Activated naive CD4-positive, alpha-beta T cell (primary cell): ENCODE results near the gene TMEM178B.
"Not testable (repeated sequence)": the region's sequence is repeated elsewhere in the genome, so short reads cannot be mapped to it uniquely, and the experiment has no call there.

Experiments
- DNase-seq, 4 experiments: peaks; one replicate each; lab custom pipeline; 2025; lab: John Stamatoyannopoulos, UW

Gene TMEM178B

GRCh38 chr7:141142058-141142457 lies 68.2 kb downstream of the TMEM178B start:
- DNase-seq: no peak

GRCh38 chr7:141144921-141145629 lies 71.2 kb downstream of the TMEM178B start:
- DNase-seq: no peak

GRCh38 chr7:141145630-141145982 lies 71.7 kb downstream of the TMEM178B start:
- no peak for DNase-seq

DNA sequence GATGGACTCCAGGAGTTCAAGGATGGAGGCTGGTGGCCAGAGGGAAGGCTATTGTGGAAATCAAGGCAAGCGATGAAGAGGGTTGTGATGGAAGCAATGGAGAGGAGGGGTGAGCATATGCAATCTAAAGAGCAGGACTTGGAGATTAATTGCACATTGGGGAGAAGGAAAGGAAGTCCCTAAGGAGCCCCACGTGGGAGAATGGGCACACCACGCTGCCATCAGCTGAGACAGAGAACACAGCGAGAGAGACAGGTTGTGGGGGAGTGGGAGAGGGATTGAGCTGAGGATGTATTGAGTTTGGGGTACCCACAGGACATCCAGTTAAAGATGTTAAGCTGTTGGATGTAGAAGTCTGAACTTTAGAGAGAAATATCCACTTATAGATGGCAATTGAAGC lies 73.6 kb downstream of the TMEM178B start:
- DNase-seq: no peak

DNA sequence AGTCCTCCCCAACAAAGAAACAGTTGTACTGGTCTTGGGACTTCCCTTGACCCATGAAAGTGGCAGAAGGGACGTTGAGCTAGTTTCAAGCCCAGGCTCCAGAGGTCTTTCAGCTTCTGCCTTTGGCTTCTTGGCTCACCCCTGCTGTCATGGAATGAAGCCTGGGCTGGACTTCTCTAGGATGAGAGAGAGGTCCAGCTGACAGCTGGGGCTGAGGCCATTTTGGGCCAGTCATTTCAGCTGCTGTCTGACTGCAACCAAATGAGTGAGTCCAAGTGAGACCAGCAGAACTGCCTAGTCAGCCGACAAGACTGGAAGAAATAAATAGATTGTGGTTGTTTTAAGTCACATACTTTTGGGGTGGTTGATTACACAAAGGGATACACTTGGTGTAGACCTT lies 76.6 kb downstream of the TMEM178B start:
- no peak for DNase-seq

- DNase-seq: no peak
Measured at GRCh38 chr7:141151746-141152145, 77.9 kb downstream of the TMEM178B start.

DNA sequence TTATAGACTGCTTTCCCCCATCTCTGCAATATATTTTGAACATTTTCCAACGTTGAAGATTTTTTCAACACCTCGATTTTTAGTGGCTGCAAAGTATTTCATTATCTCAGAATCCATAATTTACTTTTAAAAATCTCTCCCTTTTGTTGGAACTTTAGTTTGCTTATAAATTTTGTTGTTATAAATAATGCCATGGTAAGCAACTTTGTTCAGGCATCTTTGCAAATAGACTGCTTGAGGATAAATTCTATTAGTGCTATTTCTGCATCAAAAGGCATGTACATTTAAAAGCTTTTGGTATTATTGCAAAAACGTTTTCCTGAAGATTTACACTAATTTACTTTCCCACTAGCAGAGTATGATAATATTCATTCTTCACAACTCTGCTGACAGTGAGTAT lies 79.4 kb downstream of the TMEM178B start:
- no peak for DNase-seq

GRCh38 chr7:141154131-141154732 lies 80.4 kb downstream of the TMEM178B start:
- no peak for DNase-seq

GRCh38 chr7:141156407-141156806 lies 82.5 kb downstream of the TMEM178B start:
- DNase-seq: no peak

DNA sequence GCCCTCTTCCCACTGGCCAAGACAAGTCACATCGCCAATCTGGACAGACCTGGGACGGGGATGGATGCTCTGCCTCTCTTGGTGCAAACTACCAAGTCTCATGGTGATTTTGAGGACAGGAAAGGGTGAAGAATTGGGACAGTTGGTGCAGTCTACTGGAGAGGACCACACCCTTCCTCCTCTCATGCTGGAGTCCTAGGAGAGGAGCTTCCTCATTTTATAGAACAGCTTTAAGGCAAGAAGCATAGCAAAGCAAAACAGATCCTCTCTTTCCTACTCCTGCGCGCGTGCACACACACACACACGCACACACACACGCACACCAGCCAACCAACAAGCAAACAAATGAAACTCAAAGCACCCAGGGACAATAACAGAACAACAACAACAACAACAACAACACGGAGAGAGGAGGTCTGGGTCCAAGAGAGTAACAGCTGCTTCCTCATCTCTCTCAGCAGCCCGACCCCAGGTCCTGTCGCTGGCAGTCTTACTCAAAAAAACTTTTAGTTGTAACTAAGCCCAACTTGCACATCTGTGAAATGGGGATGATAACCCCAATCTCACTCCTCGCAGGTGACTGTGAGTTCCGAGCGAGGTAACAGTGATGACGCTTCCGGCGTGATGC lies 83.4 kb downstream of the TMEM178B start:
- DNase-seq: no peak

- no peak for DNase-seq
Measured at GRCh38 chr7:141158561-141158960, 84.7 kb downstream of the TMEM178B start.

DNA sequence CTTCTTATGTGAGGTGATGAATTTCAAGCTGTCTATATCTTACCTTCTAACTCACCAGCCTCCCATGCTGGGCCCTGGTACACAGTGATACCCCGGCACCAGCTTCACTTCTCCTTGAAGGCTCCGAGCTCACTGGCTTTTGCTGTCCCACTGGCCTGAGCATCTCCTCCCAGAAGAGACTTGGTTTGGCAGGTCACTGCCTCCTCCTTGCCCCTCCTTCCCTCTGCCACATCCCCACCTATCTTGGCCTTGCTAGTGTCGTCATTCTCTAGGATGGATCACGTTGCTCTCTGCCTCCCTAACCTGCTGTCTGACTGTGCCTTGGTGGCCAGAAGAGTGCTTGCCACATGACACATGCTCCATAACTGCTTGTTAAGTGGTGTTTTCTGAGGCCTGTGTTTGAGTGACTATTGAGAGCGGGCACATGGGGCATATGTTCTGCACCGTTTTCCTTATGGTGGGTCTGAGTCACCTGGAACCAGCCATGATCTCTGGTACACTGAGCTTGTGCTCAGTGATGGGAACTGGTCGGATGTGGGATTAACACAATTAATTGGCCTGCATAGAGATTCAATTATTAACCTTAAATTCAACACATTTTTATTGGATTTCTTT lies 86.5 kb downstream of the TMEM178B start:
- no peak for DNase-seq

DNA sequence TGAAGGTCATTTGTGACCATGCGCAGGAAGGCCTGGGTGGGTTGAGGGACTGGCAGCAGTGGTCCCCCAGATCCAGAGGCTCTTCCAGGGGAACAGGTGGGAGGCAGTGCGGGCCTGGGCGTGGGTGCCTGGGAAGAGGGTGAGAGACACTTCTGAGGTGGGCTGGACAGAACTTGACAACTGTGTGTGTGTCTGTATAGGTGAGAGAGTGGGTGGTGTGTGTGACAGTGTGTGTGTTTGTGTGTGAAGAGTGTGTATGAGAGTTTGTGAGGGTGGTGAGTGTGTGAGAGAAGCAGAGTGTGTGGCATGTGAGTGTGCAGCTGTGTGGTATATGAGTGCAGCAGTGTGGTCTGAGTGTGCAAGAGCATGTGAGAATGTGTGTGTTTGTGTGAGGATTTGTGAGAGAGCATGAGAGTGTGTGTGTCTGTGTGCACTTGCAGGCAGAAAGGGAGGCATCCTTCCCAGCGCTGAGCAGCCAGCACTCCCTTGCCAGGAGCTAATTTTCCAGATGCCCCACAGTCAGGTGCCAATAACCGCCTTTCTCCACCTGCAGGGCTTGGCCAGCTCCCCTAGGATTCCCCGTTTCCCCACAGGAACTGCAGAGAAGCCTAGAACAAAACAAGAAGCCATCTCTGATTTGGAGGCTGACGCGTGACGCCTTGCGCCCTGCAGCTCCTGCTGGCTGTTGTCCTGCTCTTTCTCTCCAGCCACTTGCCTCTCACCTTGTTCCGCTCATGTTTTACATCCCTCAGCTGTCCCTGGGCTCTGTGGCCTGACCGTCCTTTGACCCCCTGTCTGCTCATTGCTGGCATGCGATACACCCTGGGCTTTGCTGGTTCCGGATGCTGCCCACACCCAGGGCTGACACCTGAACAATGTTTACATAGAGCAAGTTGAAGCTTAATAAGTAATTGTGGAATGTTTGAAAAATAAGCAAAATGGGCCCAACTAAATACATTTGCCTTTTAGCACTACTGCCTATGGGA lies 88.0 kb downstream of the TMEM178B start:
- no peak for DNase-seq

DNA sequence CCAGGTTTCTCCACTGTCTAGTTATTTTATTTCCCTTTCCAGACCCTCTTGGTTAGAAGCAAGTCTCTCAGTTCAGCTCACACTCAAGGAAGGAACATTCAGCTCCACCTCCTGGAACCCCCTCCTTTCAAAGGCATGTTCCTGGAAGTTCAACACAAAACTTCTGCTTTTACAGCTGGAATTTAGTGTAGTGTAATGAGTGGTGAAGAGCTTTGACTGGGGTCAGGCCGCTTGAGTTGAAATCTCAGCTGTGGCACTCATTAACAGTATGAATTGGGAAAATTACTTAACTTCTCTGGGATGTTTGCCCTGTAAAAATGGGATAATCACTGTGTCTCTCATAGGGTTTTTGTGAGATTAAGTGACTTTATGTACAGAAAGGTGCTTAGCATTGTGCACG lies 91.7 kb downstream of the TMEM178B start:
- DNase-seq: no peak

DNA sequence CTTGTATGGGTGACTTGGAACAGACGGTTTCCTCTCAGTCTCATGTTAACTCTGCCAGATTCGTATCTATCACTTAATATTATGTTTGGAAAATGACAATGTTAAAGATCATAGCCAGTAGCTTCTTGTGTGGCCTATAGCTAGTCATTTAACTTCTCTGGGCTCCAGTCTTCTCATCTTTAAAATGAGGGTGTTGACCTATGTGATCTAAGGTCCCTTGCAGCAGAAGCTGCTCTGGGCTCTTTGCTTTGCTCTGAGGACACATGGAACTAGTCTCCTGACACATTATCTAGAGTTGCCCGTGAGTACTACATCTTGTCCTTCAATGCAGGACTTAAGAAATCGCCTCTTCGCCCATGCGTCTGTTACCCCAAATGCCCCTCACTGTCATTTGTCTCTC lies 93.1 kb downstream of the TMEM178B start:
- DNase-seq: no peak

DNA sequence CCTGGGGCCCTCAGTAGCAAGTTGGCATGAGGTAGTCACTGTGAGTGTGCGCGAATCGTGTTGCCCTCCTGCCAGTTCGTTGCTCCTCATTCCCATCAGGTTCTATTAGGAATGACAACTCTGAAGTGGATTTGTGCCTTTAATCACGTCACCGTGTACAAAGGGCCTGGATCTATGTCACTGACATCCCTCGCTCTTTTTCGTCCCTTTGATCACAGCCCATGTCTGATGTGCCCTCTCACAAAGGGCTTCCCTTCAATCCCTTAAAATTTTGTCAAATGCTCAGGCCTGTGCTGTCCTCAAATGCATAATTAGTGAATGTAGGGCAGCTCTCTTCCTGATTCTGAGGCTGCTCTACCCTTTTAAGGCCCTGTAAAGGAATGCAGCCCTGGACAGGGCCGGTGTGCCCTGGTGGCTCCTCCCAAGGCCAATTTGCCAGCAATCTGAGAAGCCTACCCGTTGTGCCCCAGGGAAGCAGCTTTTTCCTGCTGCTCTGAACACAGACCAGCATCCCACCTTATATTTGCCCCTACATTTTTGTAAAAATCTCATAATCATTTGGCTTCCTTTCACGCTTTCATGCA lies 93.6 kb downstream of the TMEM178B start:
- no peak for DNase-seq

GRCh38 chr7:141169157-141169556 lies 95.3 kb downstream of the TMEM178B start:
- DNase-seq: not testable (repeated sequence)

- not testable (repeated sequence) for DNase-seq
Measured at GRCh38 chr7:141175728-141176127, 101.9 kb downstream of the TMEM178B start.

DNA sequence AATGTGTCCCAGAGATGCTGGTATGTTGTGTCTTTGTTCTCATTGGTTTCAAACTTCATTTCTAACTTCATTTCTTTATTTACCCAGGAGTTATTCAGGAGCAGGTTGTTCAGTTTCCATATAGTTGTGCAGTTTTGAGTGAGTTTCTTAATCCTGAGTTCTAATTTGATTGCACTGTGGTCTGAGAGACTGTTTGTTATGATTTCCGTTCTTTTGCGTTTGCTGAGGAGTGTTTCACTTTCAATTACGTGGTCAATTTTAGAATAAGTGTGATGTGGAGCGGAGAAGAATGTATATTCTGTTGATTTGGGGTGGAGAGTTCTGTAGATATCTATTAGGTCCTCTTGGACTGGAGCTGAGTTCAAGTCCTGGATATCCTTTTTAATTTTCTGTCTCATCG lies 103.3 kb downstream of the TMEM178B start:
- DNase-seq: not testable (repeated sequence)

DNA sequence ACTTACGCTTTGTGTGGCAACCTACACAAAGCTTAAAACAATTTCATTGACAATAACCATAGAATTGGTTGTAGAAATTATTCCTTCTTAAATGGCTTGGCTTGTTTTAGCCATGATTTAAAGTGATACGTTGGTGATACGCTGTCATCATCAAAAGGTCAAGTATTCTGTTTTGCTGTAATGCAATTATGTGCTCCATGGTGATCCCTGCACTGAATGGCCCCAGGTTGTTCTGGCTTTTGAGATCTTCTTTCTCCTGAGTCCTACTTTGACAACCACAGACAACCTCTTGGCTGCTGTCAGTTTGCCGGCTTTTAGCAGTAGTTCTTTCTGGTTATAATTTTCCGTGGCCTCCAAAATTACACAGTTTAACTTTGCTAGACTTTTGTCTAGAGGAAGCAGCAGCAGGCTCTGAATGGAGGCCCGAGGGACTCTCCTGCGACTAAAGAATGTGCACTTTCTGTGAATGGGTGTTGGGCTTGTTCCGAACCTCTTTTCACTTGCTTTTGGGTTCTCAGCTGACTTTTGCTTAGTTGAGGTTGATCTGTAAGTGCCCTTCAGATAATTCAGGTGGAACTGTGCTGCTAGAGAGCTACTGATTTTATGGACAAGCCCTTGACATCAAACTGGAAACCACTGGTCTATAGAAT lies 104.7 kb downstream of the TMEM178B start:
- DNase-seq: no peak

DNA sequence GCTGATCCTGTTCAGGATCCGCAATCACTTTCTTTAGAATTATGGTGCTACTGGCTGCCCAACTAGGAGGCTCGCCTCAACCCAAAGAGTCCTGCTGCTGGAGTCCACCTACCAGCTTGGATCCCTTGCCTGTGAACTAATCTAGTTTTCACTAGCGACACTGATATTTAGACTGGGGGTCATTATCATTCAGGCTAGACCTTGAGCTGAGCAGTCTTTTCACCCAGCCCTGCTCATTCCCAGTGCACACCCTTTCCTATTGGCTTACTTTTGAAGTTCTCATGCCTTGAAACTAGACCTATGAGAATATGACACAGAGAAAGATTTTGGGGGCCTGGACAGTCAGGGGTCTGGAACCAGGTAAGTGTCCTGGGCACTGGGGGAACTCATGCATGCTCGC lies 107.9 kb downstream of the TMEM178B start:
- no peak for DNase-seq
